ENCODE measurements around the gene SYT13. TPM values are rescaled to one million over a fixed set of nuclear protein-coding genes. Genes with fewer than 3 reads are reported as not detected.

SYT13 gene
- total and polyA plus RNA-seq, 2 experiments from 2014 or later = 1.7 to 11.5 TPM

- TF ChIP-seq EZH2 (IDR thresholded peaks at IDR 0.05; ENCODE audit: borderline replicate concordance) = no peak
- TF ChIP-seq CTCF (IDR thresholded peaks at IDR 0.05; ENCODE audit: poor library complexity) = no peak
- TF ChIP-seq EZH2phosphoT487 (IDR thresholded peaks at IDR 0.05; ENCODE audit: low read depth, severe bottlenecking, unreplicated experiment) = no peak
- no peak for DNase-seq (ENCODE audit: low spot score)
- Histone ChIP-seq H3K27ac (no peak overlapping the region), H3K4me1 (ENCODE audit: insufficient read depth) (no peaks in the 10 kb centered on the region), H3K9me3 (ENCODE audit: low read depth) (no peaks in the 10 kb centered on the region), H3K36me3 (replicated peaks; ENCODE audit: insufficient read depth, low read depth) (no peaks in the 10 kb centered on the region), H3K4me2 (no peak overlapping the region), H3K27me3 (no peaks in the 10 kb centered on the region), H4K20me1 (ENCODE audit: insufficient read depth, poor library complexity, severe bottlenecking) (no peaks in the 10 kb centered on the region), H2AFZ (no peak overlapping the region), H3K4me3 (no peak overlapping the region), H3K9me2 (replicated peaks; ENCODE audit: insufficient read depth) (no peaks in the 10 kb centered on the region), H3K79me2 (no peaks in the 10 kb centered on the region)
- WGBS (ENCODE audit: low lambda C conversion rate, missing lambda C conversion rate) = 94% methylated on average over 15 of the region's 15 CpGs
Observed at GRCh38 chr11:45234306-45235006, 51.7 kb downstream of the SYT13 start.

GRCh38 chr11:45233804-45234170 is 52.4 kb downstream of the SYT13 start:
- no peak for TF ChIP-seq EZH2phosphoT487 (IDR thresholded peaks at IDR 0.05; ENCODE audit: low read depth, severe bottlenecking, unreplicated experiment)
- TF ChIP-seq CTCF (IDR thresholded peaks at IDR 0.05; ENCODE audit: poor library complexity) = no peak
- no peak for TF ChIP-seq EZH2 (IDR thresholded peaks at IDR 0.05; ENCODE audit: borderline replicate concordance)
- Histone ChIP-seq H3K4me2 (no peak overlapping the region), H3K27me3 (no peaks in the 10 kb centered on the region), H3K4me3 (no peak overlapping the region), H4K20me1 (ENCODE audit: insufficient read depth, poor library complexity, severe bottlenecking) (no peaks in the 10 kb centered on the region), H2AFZ (no peak overlapping the region), H3K9me2 (replicated peaks; ENCODE audit: insufficient read depth) (no peaks in the 10 kb centered on the region), H3K79me2 (no peaks in the 10 kb centered on the region), H3K4me1 (ENCODE audit: insufficient read depth) (no peaks in the 10 kb centered on the region), H3K9me3 (ENCODE audit: low read depth) (no peaks in the 10 kb centered on the region), H3K27ac (no peak overlapping the region), H3K36me3 (replicated peaks; ENCODE audit: insufficient read depth, low read depth) (no peaks in the 10 kb centered on the region)
- DNase-seq (ENCODE audit: low spot score) = no peak
- 81% methylated on average over 14 of the region's 14 CpGs for whole genome bisulfite sequencing (ENCODE audit: low lambda C conversion rate, missing lambda C conversion rate)

- Histone ChIP-seq H3K9me2 (replicated peaks; ENCODE audit: insufficient read depth) (no peaks in the 10 kb centered on the region), H3K36me3 (replicated peaks; ENCODE audit: insufficient read depth, low read depth) (no peaks in the 10 kb centered on the region), H3K4me1 (ENCODE audit: insufficient read depth) (no peaks in the 10 kb centered on the region), H3K27ac (no peak overlapping the region), H3K79me2 (no peaks in the 10 kb centered on the region), H4K20me1 (ENCODE audit: insufficient read depth, poor library complexity, severe bottlenecking) (no peaks in the 10 kb centered on the region), H3K9me3 (ENCODE audit: low read depth) (no peaks in the 10 kb centered on the region), H3K27me3 (no peaks in the 10 kb centered on the region), H2AFZ (no peak overlapping the region), H3K4me2 (no peak overlapping the region), H3K4me3 (no peak overlapping the region)
- peak; percentile 75 for DNase-seq (ENCODE audit: low spot score)
- WGBS (ENCODE audit: low lambda C conversion rate, missing lambda C conversion rate) = 57% methylated on average over 15 of the region's 17 CpGs
- TF ChIP-seq CTCF (IDR thresholded peaks at IDR 0.05; ENCODE audit: poor library complexity) = peak; percentile 60
- TF ChIP-seq EZH2phosphoT487 (IDR thresholded peaks at IDR 0.05; ENCODE audit: low read depth, severe bottlenecking, unreplicated experiment) = no peak
- TF ChIP-seq EZH2 (IDR thresholded peaks at IDR 0.05; ENCODE audit: borderline replicate concordance) = no peak
Observed at GRCh38 chr11:45233121-45233803, 52.9 kb downstream of the SYT13 start.
